Progenitor cell of endocrine pancreas (in vitro differentiated cells): ENCODE data around the gene TREX2. TPM values are rescaled to one million over a fixed set of nuclear protein-coding genes. Genes with fewer than 3 reads are reported as not detected.

Experiments used
- DNase-seq: peaks from one replicate; pipeline ENCODE4 v3.0.0; 2021; ENCODE audit warnings: low spot score; ENCODE audit not compliant: unreplicated experiment
- H3K27ac Mint-ChIP-seq: 2 replicates; pipeline ENCODE4 v1.8.0; 2021; ENCODE audit warnings: mild to moderate bottlenecking, moderate library complexity, mixed read lengths
- H3K27me3 Mint-ChIP-seq: 2 replicates; pipeline ENCODE4 v1.8.0; 2021; ENCODE audit warnings: mixed read lengths
- H3K36me3 Mint-ChIP-seq: 2 replicates; pipeline ENCODE4 v1.8.0; 2022; ENCODE audit warnings: mixed read lengths; ENCODE audit not compliant: insufficient read depth
- H3K4me1 Mint-ChIP-seq: 2 replicates; pipeline ENCODE4 v1.8.0; 2021; ENCODE audit warnings: low read depth, mixed read lengths
- H3K4me3 Mint-ChIP-seq: 2 replicates; pipeline ENCODE4 v1.8.0; 2021; ENCODE audit warnings: low read depth, mild to moderate bottlenecking, moderate library complexity, mixed read lengths
- H3K9me3 Mint-ChIP-seq: 2 replicates; pipeline ENCODE4 v1.8.0; 2021; ENCODE audit warnings: low read depth, mixed read lengths
- CTCF ChIP-seq: fragments of 200-600 bp; sonication (generic); IDR thresholded peaks from one replicate; pipeline ENCODE4 v1.5.0; 2021; ENCODE audit warnings: antibody characterized with exemption, mild to moderate bottlenecking; ENCODE audit not compliant: unreplicated experiment
- total RNA-seq: library from RNA; stranded (reverse); gene quantifications from 2 replicates; pipeline ENCODE4 v1.2.1, GENCODE V29; 2021

TREX2 gene
- total RNA-seq, 1 donor from 2014 or later = 0.41 TPM

- Mint-ChIP-seq H3K4me1 (no peaks in the 10 kb centered on the region), H3K9me3 (peaks cover 6% of the 10 kb centered on the region), H3K4me3 (no peak overlapping the region), H3K27ac (no peak overlapping the region), H3K27me3 (no peaks in the 10 kb centered on the region), H3K36me3 (peaks cover 7% of the 10 kb centered on the region)
- TF ChIP-seq CTCF = no peak
- DNase-seq = no peak
Measured at GRCh38 chrX:153456161-153456560, 10.3 kb upstream of the TREX2 start.

GRCh38 chrX:153455571-153455970, 9.7 kb upstream of the TREX2 start:
- H3K27me3 Mint-ChIP-seq = no peaks in the 10 kb centered on the region
- no peak for TF ChIP-seq CTCF
- no peak overlapping the region for H3K27ac Mint-ChIP-seq
- H3K36me3 Mint-ChIP-seq = peaks cover 7% of the 10 kb centered on the region
- H3K4me1 Mint-ChIP-seq = no peaks in the 10 kb centered on the region
- H3K9me3 Mint-ChIP-seq = peaks cover 6% of the 10 kb centered on the region
- no peak overlapping the region for H3K4me3 Mint-ChIP-seq
- no peak for DNase-seq

- Mint-ChIP-seq H3K36me3 (peaks cover 5% of the 10 kb centered on the region), H3K9me3 (peaks cover 6% of the 10 kb centered on the region), H3K4me3 (no peak overlapping the region), H3K4me1 (no peaks in the 10 kb centered on the region), H3K27me3 (no peaks in the 10 kb centered on the region), H3K27ac (no peak overlapping the region)
- TF ChIP-seq CTCF = no peak
- DNase-seq = no peak
Measured at GRCh38 chrX:153454901-153455550, 9.2 kb upstream of the TREX2 start.

- Mint-ChIP-seq H3K27ac (no peak overlapping the region), H3K4me3 (no peak overlapping the region), H3K4me1 (no peaks in the 10 kb centered on the region), H3K27me3 (no peaks in the 10 kb centered on the region), H3K36me3 (peaks cover 1% of the 10 kb centered on the region), H3K9me3 (no peaks in the 10 kb centered on the region)
- DNase-seq = no peak
- TF ChIP-seq CTCF = no peak
Measured at GRCh38 chrX:153450949-153451277, 5.1 kb upstream of the TREX2 start.

GRCh38 chrX:153450114-153450948, 4.5 kb upstream of the TREX2 start:
- no peak overlapping the region for H3K27ac Mint-ChIP-seq
- no peaks in the 10 kb centered on the region for H3K9me3 Mint-ChIP-seq
- no peaks in the 10 kb centered on the region for H3K27me3 Mint-ChIP-seq
- no peak for DNase-seq
- no peaks in the 10 kb centered on the region for H3K4me1 Mint-ChIP-seq
- no peak overlapping the region for H3K4me3 Mint-ChIP-seq
- no peak for TF ChIP-seq CTCF
- peaks cover 1% of the 10 kb centered on the region for H3K36me3 Mint-ChIP-seq
